Mucosa of stomach (tissue), 1 donor: Measurements from ENCODE around the gene SERPINA3.
"Not testable (repeated sequence)": the region's sequence is repeated elsewhere in the genome, so short reads cannot be mapped to it uniquely, and the experiment has no call there.

Source experiments
- H3K27me3 ChIP-seq: one replicate; pipeline ENCODE4 v1.7.0; 2013; ENCODE audit warnings: mild to moderate bottlenecking, low read length; ENCODE audit not compliant: control insufficient read depth, insufficient read depth
- H3K36me3 ChIP-seq: one replicate; pipeline ENCODE4 v1.7.0; 2013; ENCODE audit warnings: low read length; ENCODE audit not compliant: control insufficient read depth, insufficient read depth
- H3K4me1 ChIP-seq: one replicate; pipeline ENCODE4 v1.7.0; 2013; ENCODE audit warnings: mild to moderate bottlenecking, low read length; ENCODE audit not compliant: control insufficient read depth, insufficient read depth
- H3K4me3 ChIP-seq: one replicate; pipeline ENCODE4 v1.7.0; 2013; ENCODE audit warnings: low read length
- H3K9ac ChIP-seq: one replicate; pipeline ENCODE4 v1.7.0; 2013; ENCODE audit warnings: mild to moderate bottlenecking, low read length, moderate library complexity
- H3K9me3 ChIP-seq: one replicate; pipeline ENCODE4 v1.7.0; 2013; ENCODE audit warnings: mild to moderate bottlenecking, low read length, moderate library complexity; ENCODE audit not compliant: control insufficient read depth
- donor health status: Pancreatic carcinoma.

The SERPINA3 gene

GRCh38 chr14:94630396-94630795 lies 18.2 kb downstream of the SERPINA3 start:
- Histone ChIP-seq H3K4me3 (no peak overlapping the region), H3K9me3 (no peaks in the 10 kb centered on the region), H3K9ac (no peak overlapping the region), H3K4me1 (no peaks in the 10 kb centered on the region), H3K27me3 (peaks cover 4% of the 10 kb centered on the region), H3K36me3 (no peaks in the 10 kb centered on the region)

GRCh38 chr14:94631050-94631449 lies 18.9 kb downstream of the SERPINA3 start:
- Histone ChIP-seq H3K4me3 (no peak overlapping the region), H3K9me3 (no peaks in the 10 kb centered on the region), H3K4me1 (no peaks in the 10 kb centered on the region), H3K9ac (no peak overlapping the region), H3K36me3 (no peaks in the 10 kb centered on the region), H3K27me3 (peaks cover 4% of the 10 kb centered on the region)

- no peaks in the 10 kb centered on the region for H3K9me3 ChIP-seq
- H3K9ac ChIP-seq = no peak overlapping the region
- no peak overlapping the region for H3K4me3 ChIP-seq
- no peaks in the 10 kb centered on the region for H3K36me3 ChIP-seq
- H3K27me3 ChIP-seq = peaks cover 4% of the 10 kb centered on the region
- no peaks in the 10 kb centered on the region for H3K4me1 ChIP-seq
Observed at GRCh38 chr14:94631536-94632304, 19.5 kb downstream of the SERPINA3 start.

GRCh38 chr14:94632305-94632590 lies 20.1 kb downstream of the SERPINA3 start:
- Histone ChIP-seq H3K9ac (no peak overlapping the region), H3K4me1 (no peaks in the 10 kb centered on the region), H3K36me3 (no peaks in the 10 kb centered on the region), H3K9me3 (no peaks in the 10 kb centered on the region), H3K27me3 (peaks cover 4% of the 10 kb centered on the region), H3K4me3 (no peak overlapping the region)

GRCh38 chr14:94633121-94633520 lies 20.9 kb downstream of the SERPINA3 start:
- H3K27me3 ChIP-seq = peaks cover 4% of the 10 kb centered on the region
- H3K9ac ChIP-seq = no peak overlapping the region
- H3K9me3 ChIP-seq = no peaks in the 10 kb centered on the region
- no peaks in the 10 kb centered on the region for H3K4me1 ChIP-seq
- H3K4me3 ChIP-seq = no peak overlapping the region
- H3K36me3 ChIP-seq = no peaks in the 10 kb centered on the region

- Histone ChIP-seq H3K36me3 (no peaks in the 10 kb centered on the region), H3K4me3 (no peak overlapping the region), H3K9ac (no peak overlapping the region), H3K4me1 (no peaks in the 10 kb centered on the region), H3K27me3 (peaks cover 4% of the 10 kb centered on the region), H3K9me3 (no peaks in the 10 kb centered on the region)
Observed at GRCh38 chr14:94635154-94635553, 23.0 kb downstream of the SERPINA3 start.

- Histone ChIP-seq H3K4me3 (no peak overlapping the region), H3K4me1 (peaks cover 9% of the 10 kb centered on the region), H3K27me3 (peaks cover 2% of the 10 kb centered on the region), H3K9me3 (no peaks in the 10 kb centered on the region), H3K9ac (no peak overlapping the region), H3K36me3 (no peaks in the 10 kb centered on the region)
Observed at GRCh38 chr14:94636744-94637412, 24.7 kb downstream of the SERPINA3 start.

- not testable (repeated sequence) for H3K27me3 ChIP-seq, H3K9ac ChIP-seq, H3K36me3 ChIP-seq, H3K9me3 ChIP-seq, H3K4me1 ChIP-seq, H3K4me3 ChIP-seq
Observed at GRCh38 chr14:94637814-94638213, 25.6 kb downstream of the SERPINA3 start.

- H3K27me3 ChIP-seq = no peaks in the 10 kb centered on the region
- H3K9ac ChIP-seq = no peak overlapping the region
- H3K4me3 ChIP-seq = no peak overlapping the region
- no peaks in the 10 kb centered on the region for H3K36me3 ChIP-seq
- H3K9me3 ChIP-seq = no peaks in the 10 kb centered on the region
- peaks cover 9% of the 10 kb centered on the region for H3K4me1 ChIP-seq
Observed at GRCh38 chr14:94638339-94638738, 26.1 kb downstream of the SERPINA3 start.

GRCh38 chr14:94638961-94639817 lies 27.0 kb downstream of the SERPINA3 start:
- Histone ChIP-seq H3K4me1 (peaks cover 9% of the 10 kb centered on the region), H3K4me3 (no peak overlapping the region), H3K9me3 (no peaks in the 10 kb centered on the region), H3K27me3 (no peaks in the 10 kb centered on the region), H3K36me3 (no peaks in the 10 kb centered on the region), H3K9ac (no peak overlapping the region)

- no peak overlapping the region for H3K9ac ChIP-seq
- H3K4me1 ChIP-seq = peaks cover 9% of the 10 kb centered on the region
- H3K27me3 ChIP-seq = no peaks in the 10 kb centered on the region
- no peak overlapping the region for H3K4me3 ChIP-seq
- no peaks in the 10 kb centered on the region for H3K36me3 ChIP-seq
- no peaks in the 10 kb centered on the region for H3K9me3 ChIP-seq
Observed at GRCh38 chr14:94640721-94641631, 28.8 kb downstream of the SERPINA3 start.
